ENCODE results near the gene PROC. TPM values are rescaled to one million over a fixed set of nuclear protein-coding genes. Genes with fewer than 3 reads are reported as not detected.
A peak's percentile ranks its signal among the peaks of the same experiment; 100 is the strongest.

PROC gene
- total RNA-seq, 3 donors from 2014 or later, result 0.19 TPM; not detected in 2

- H3K9me3 Mint-ChIP-seq, result no peaks in the 10 kb centered on the region
- no peaks in the 10 kb centered on the region for H3K36me3 Mint-ChIP-seq (ENCODE audit: insufficient read depth)
- no peaks in the 10 kb centered on the region for H3K27me3 Mint-ChIP-seq (ENCODE audit: low read depth)
- DNase-seq, result peak; percentile 82
- ATAC-seq, result peak; percentile 93 to 95
- H3K4me3 Mint-ChIP-seq, result peak overlapping the region; percentile 75
- peaks cover 34% of the 10 kb centered on the region for H3K4me1 Mint-ChIP-seq (ENCODE audit: low read depth)
Measured at GRCh38 chr2:127415593-127416505, 2.4 kb upstream of the PROC start.

DNA sequence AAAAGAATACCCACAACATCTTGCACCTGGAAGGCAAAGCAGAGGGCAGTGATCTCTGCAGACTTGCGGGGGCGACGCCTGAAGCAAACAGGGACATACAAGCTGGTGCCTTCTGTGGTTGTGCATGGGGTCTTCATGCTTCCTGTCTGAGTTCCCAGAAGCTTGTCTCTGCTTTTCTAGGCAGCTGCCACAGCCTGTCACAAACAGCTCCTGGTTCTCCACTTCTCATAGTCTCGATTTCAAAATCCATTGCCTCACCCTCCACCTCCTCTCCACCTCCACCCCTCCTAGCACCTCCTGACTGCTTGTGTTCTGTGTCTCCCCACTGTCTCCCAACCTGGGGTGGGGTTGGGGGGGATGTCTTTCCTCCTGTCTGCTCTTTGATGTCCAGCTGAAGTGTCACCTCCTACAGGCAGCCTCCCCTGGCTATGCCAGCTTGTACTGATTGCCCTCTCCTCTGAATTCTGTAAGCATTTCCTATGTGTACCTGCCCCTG, 1.7 kb upstream of the PROC start:
- ATAC-seq, result peak; percentile 5 to 6
- DNase-seq, result no peak
- H3K4me1 Mint-ChIP-seq (ENCODE audit: low read depth), result peaks cover 27% of the 10 kb centered on the region
- peaks cover 5% of the 10 kb centered on the region for H3K27me3 Mint-ChIP-seq (ENCODE audit: low read depth)
- H3K4me3 Mint-ChIP-seq, result peak overlapping the region; percentile 75
- no peaks in the 10 kb centered on the region for H3K9me3 Mint-ChIP-seq
- H3K36me3 Mint-ChIP-seq (ENCODE audit: insufficient read depth), result no peaks in the 10 kb centered on the region

DNA sequence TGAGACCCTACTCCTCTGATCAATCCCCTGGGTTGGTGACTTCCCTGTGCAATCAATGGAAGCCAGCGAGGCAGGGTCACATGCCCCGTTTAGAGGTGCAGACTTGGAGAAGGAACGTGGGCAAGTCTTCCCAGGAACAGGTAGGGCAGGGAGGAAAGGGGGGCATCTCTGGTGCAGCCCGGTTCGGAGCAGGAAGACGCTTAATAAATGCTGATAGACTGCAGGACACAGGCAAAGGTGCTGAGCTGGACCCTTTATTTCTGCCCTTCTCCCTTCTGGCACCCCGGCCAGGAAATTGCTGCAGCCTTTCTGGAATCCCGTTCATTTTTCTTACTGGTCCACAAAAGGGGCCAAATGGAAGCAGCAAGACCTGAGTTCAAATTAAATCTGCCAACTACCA, 821 bp upstream of the PROC start:
- no peak for ATAC-seq
- no peak for DNase-seq
- H3K27me3 Mint-ChIP-seq (ENCODE audit: low read depth), result peaks cover 14% of the 10 kb centered on the region
- H3K4me3 Mint-ChIP-seq, result no peak overlapping the region
- H3K4me1 Mint-ChIP-seq (ENCODE audit: low read depth), result peaks cover 24% of the 10 kb centered on the region
- H3K9me3 Mint-ChIP-seq, result no peaks in the 10 kb centered on the region
- no peaks in the 10 kb centered on the region for H3K36me3 Mint-ChIP-seq (ENCODE audit: insufficient read depth)

DNA sequence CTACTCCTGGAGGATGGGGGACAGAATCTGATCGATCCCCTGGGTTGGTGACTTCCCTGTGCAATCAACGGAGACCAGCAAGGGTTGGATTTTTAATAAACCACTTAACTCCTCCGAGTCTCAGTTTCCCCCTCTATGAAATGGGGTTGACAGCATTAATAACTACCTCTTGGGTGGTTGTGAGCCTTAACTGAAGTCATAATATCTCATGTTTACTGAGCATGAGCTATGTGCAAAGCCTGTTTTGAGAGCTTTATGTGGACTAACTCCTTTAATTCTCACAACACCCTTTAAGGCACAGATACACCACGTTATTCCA, 844 bp downstream of the PROC start:
- peaks cover 28% of the 10 kb centered on the region for H3K4me1 Mint-ChIP-seq (ENCODE audit: low read depth)
- no peak overlapping the region for H3K4me3 Mint-ChIP-seq
- ATAC-seq (no peak), DNase-seq (no peak)
- no peaks in the 10 kb centered on the region for H3K36me3 Mint-ChIP-seq (ENCODE audit: insufficient read depth)
- no peaks in the 10 kb centered on the region for H3K9me3 Mint-ChIP-seq
- H3K27me3 Mint-ChIP-seq (ENCODE audit: low read depth), result peaks cover 24% of the 10 kb centered on the region

GRCh38 chr2:127419448-127420038, 1.3 kb downstream of the PROC start:
- H3K27me3 Mint-ChIP-seq (ENCODE audit: low read depth), result peaks cover 25% of the 10 kb centered on the region
- peaks cover 28% of the 10 kb centered on the region for H3K4me1 Mint-ChIP-seq (ENCODE audit: low read depth)
- H3K36me3 Mint-ChIP-seq (ENCODE audit: insufficient read depth), result no peaks in the 10 kb centered on the region
- no peaks in the 10 kb centered on the region for H3K9me3 Mint-ChIP-seq
- DNase-seq, result no peak
- no peak for ATAC-seq
- H3K4me3 Mint-ChIP-seq, result no peak overlapping the region

DNA sequence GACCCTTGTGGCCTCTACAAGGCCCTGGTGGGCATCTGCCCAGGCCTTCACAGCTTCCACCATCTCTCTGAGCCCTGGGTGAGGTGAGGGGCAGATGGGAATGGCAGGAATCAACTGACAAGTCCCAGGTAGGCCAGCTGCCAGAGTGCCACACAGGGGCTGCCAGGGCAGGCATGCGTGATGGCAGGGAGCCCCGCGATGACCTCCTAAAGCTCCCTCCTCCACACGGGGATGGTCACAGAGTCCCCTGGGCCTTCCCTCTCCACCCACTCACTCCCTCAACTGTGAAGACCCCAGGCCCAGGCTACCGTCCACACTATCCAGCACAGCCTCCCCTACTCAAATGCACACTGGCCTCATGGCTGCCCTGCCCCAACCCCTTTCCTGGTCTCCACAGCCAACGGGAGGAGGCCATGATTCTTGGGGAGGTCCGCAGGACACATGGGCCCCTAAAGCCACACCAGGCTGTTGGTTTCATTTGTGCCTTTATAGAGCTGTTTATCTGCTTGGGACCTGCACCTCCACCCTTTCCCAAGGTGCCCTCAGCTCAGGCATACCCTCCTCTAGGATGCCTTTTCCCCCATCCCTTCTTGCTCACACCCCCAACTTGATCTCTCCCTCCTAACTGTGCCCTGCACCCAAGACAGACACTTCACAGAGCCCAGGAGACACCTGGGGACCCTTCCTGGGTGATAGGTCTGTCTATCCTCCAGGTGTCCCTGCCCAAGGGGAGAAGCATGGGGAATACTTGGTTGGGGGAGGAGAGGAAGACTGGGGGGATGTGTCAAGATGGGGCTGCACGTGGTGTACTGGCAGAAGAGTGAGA, 2.0 kb downstream of the PROC start:
- ATAC-seq, result no peak
- Mint-ChIP-seq H3K4me1 (ENCODE audit: low read depth) (peaks cover 28% of the 10 kb centered on the region), H3K36me3 (ENCODE audit: insufficient read depth) (no peaks in the 10 kb centered on the region), H3K4me3 (no peak overlapping the region), H3K27me3 (ENCODE audit: low read depth) (peaks cover 27% of the 10 kb centered on the region), H3K9me3 (no peaks in the 10 kb centered on the region)
- DNase-seq, result no peak

GRCh38 chr2:127421116-127421800, 3.0 kb downstream of the PROC start:
- H3K4me3 Mint-ChIP-seq, result no peak overlapping the region
- ATAC-seq (no peak), DNase-seq (no peak)
- no peaks in the 10 kb centered on the region for H3K9me3 Mint-ChIP-seq
- H3K27me3 Mint-ChIP-seq (ENCODE audit: low read depth), result peaks cover 36% of the 10 kb centered on the region
- peaks cover 23% of the 10 kb centered on the region for H3K4me1 Mint-ChIP-seq (ENCODE audit: low read depth)
- H3K36me3 Mint-ChIP-seq (ENCODE audit: insufficient read depth), result no peaks in the 10 kb centered on the region

DNA sequence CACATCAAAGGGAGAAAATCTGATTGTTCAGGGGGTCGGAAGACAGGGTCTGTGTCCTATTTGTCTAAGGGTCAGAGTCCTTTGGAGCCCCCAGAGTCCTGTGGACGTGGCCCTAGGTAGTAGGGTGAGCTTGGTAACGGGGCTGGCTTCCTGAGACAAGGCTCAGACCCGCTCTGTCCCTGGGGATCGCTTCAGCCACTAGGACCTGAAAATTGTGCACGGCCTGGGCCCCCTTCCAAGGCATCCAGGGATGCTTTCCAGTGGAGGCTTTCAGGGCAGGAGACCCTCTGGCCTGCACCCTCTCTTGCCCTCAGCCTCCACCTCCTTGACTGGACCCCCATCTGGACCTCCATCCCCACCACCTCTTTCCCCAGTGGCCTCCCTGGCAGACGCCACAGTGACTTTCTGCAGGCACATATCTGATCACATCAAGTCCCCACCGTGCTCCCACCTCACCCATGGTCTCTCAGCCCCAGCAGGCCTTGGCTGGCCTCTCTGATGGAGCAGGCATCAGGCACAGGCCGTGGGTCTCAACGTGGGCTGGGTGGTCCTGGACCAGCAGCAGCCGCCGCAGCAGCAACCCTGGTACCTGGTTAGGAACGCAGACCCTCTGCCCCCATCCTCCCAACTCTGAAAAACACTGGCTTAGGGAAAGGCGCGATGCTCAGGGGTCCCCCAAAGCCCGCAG, 3.8 kb downstream of the PROC start:
- no peaks in the 10 kb centered on the region for H3K9me3 Mint-ChIP-seq
- no peaks in the 10 kb centered on the region for H3K36me3 Mint-ChIP-seq (ENCODE audit: insufficient read depth)
- H3K27me3 Mint-ChIP-seq (ENCODE audit: low read depth), result peaks cover 36% of the 10 kb centered on the region
- ATAC-seq (no peak), DNase-seq (no peak)
- peaks cover 16% of the 10 kb centered on the region for H3K4me1 Mint-ChIP-seq (ENCODE audit: low read depth)
- no peak overlapping the region for H3K4me3 Mint-ChIP-seq

GRCh38 chr2:127422559-127423477, 4.6 kb downstream of the PROC start:
- ATAC-seq (peak; percentile 71 to 73), DNase-seq (no peak)
- Mint-ChIP-seq H3K9me3 (no peaks in the 10 kb centered on the region), H3K4me1 (ENCODE audit: low read depth) (peaks cover 12% of the 10 kb centered on the region), H3K4me3 (peak overlapping the region; percentile 46), H3K27me3 (ENCODE audit: low read depth) (peaks cover 36% of the 10 kb centered on the region), H3K36me3 (ENCODE audit: insufficient read depth) (no peaks in the 10 kb centered on the region)

- Mint-ChIP-seq H3K9me3 (no peaks in the 10 kb centered on the region), H3K4me3 (peak overlapping the region; percentile 6), H3K36me3 (ENCODE audit: insufficient read depth) (no peaks in the 10 kb centered on the region), H3K4me1 (ENCODE audit: low read depth) (peaks cover 12% of the 10 kb centered on the region), H3K27me3 (ENCODE audit: low read depth) (peaks cover 36% of the 10 kb centered on the region)
- peak; percentile 50 to 59 for ATAC-seq
- no peak for DNase-seq
Measured at GRCh38 chr2:127423478-127423843, 5.2 kb downstream of the PROC start.

- H3K4me3 Mint-ChIP-seq, result peak overlapping the region; percentile 6
- no peaks in the 10 kb centered on the region for H3K9me3 Mint-ChIP-seq
- peaks cover 36% of the 10 kb centered on the region for H3K27me3 Mint-ChIP-seq (ENCODE audit: low read depth)
- ATAC-seq (no peak), DNase-seq (no peak)
- peaks cover 12% of the 10 kb centered on the region for H3K4me1 Mint-ChIP-seq (ENCODE audit: low read depth)
- H3K36me3 Mint-ChIP-seq (ENCODE audit: insufficient read depth), result no peaks in the 10 kb centered on the region
Measured at GRCh38 chr2:127423880-127424279, 5.7 kb downstream of the PROC start.

GRCh38 chr2:127424598-127425520, 6.6 kb downstream of the PROC start:
- peaks cover 36% of the 10 kb centered on the region for H3K27me3 Mint-ChIP-seq (ENCODE audit: low read depth)
- H3K36me3 Mint-ChIP-seq (ENCODE audit: insufficient read depth), result no peaks in the 10 kb centered on the region

More at GRCh38 chr2:127424598-127425520, 6.6 kb downstream of the PROC start:
- DNase-seq, result no peak
- peaks cover 12% of the 10 kb centered on the region for H3K4me1 Mint-ChIP-seq (ENCODE audit: low read depth)
- no peak for ATAC-seq
- no peaks in the 10 kb centered on the region for H3K9me3 Mint-ChIP-seq
- H3K4me3 Mint-ChIP-seq, result no peak overlapping the region
